NCI-H82 treated with DMSO at 0.1 percent for 48 hours (cell line): ENCODE measurements around the gene APLN.

Source experiments
- DNase-seq: peaks from one replicate; lab custom pipeline; 2025; ENCODE audit not compliant: unreplicated experiment; lab: John Stamatoyannopoulos, UW

Gene APLN, protein sequence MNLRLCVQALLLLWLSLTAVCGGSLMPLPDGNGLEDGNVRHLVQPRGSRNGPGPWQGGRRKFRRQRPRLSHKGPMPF

DNA sequence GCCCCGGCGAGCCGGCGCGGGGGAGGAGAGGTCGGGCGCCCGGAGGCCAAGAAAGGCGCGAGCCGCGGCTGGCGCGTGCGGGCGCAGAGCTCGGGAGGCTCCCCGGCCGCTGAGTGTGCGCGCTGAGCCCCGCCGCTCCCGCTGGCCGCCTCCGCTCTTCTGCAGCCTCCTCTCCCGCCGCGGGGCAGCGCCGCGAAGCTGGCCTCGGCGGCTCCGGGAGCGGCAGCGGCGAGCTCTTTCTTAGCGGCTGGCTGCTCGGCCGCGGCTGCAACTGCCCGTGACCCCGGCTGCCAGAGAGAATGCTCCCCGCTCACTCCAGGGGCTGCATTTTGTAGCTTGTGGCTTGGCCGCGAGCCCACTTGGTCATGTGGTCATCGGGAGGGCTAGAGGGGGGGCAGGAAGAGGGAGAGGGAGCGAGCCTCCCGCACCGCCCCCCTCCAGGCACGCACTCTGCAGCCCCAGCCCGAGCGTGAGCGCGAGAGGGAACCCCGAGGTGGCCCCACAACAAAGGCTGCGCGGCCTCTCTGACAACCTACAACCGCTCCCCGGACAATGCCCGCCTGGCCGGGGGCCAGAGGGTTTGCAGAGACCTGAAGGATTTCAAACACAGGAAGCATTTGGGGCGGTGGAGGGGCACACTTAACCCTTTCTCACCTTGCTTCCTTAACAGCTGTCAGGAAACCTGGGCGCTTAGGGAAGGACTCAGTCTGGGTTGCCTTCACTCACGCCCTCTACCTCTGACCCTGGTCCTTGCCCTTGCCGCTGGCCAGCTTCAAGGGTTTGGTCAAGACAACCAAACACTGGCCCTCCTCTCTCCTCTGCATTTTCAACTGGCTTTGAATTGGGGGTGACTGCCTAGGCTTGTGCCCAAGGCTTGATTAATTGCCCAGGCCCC is at the start of gene APLN:
Gene APLN (minus strand): TSS at position 305 of the 895 bp plus-strand sequence. CDS start 326 bp downstream, outside the sequence.
- DNase-seq, result no peak

DNA sequence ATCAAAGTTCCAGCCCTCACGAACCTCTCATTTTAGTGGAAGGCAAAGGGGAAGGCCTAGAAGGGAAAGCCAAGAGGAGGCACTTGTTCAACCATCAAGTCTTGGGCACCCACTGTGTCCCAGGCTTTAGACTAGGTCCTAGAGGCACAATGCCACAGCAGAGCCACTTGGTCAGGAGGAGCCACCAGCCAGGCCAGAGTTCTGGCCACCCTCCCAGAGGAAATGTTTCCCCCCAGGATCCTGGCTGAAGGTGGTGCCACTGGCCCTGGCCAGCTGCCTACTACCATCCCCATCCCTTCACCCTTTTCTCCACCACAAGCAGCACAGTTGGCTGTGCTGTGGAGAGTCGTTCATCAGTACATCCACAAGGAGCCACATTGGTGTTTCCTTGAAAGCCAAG is 49.7 kb upstream of the APLN start:
- DNase-seq, result no peak

DNA sequence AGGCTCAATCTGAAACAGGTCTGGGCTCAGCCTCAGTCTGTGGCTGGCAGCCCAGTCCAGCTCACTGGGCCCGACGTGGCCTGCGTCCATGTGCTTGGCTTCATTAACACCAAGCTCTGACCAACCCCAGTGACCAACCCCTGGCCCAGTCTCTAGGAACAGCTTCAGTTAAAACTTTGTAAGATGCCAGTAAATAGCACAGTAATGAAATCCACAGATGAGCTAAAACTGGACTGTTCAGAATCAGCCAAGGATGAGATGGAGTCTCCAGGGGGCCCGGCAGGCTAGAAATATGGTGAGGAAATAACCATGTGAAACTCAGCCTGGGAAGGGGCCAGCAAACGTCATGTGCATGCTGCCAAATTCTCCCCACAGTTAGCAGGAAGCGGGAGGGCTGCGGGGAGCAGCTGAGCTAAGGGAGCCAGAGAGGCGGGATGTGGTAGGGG is 46.9 kb upstream of the APLN start:
- no peak for DNase-seq

DNA sequence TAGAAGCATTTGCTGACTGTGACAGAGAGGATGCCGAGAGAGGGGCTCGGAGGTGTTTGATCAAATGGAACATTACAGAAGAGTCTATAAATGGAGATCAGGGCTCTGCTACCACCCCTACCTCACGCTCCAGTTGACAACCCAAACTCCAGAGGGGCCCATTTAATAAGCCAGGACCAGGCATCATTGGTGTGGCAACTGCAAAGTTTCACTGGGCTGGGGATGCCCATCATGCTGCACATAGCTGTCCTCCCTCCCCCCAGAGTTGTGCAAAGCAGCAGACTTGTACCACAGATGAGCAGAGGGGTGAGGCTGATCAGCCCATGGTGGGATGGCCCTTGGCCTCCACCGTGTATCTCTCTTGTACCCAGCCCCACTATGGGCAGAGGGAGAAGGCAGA is 45.8 kb upstream of the APLN start:
- no peak for DNase-seq

DNA sequence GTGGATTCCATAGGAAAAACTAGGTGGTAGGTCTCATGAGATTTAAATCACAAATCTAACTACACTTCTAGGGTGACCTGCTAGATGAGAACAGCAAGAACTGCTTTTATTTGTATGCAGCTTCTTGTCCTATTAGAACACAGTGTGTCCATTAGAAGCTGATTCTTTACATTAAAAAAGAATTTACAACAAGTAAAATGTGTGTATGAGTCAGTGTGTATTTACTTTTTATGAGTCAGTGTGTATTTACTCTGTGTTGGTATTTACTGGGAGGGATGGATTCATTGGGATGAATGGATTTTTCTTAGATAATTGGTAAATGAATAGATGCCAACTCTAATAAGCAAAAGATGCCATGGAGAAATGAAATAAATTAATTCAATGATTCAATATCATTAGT is 43.4 kb upstream of the APLN start:
- no peak for DNase-seq

DNA sequence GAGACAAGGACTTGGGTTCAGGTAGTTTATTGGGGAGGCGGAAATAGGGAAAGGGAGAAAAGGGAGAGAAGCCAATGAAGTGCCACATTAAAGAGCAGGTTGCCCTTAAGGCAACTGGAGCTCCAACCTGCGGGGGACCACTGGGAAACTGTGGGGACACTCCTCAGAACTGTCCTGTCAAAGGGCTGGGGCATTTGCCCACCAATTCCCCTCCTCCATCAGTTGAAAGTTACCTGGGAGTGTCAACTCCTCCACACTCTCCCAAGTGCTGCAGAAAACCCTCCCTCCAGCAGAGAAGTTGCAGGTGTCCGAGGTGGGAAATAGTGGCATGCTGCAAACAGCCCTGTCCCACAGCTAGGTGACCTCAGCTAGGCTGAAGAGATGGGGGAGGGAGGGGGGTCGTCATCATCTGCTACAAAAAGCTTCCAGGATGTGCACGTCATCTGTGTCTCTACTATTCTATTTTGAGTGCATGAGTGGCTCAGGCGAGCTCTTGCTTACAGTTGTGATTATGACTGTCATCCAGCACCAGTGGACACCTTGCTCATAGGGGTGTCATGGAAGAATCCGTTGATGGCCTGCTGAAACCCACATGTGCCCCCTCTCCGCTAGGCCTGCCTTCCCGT is 42.6 kb upstream of the APLN start:
- DNase-seq, result no peak

DNA sequence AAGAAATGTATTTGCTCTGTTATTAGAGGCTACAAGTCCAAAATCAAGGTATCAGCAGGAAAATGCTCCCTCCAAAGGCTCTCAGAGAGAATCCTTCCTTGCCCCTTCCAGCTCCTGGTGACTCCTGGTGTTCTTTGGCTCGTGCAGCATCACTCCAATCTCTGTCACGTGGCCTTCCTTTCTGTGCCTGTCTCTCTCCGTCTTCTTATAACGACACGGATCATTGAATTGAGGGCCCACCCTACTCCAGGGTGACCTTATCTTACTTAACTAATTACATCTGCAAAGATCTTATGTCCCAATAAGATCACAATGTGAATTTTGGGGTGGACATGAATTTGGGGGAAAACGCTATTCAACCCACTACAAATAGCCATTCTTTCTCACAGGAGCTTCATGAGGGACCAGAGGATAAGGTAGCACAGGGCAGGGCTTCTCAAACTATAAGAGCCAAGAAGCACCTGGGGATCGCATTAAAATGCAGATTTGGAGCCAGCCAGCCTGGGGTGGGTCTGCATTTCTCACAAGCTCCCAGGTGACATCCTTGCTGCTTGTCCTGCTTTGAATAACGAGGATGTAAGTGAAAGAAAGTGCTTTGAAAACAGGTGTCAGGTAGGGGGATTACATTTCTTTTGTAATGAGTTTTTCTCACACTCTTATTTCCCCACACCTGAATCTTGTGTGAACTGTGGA is 41.9 kb upstream of the APLN start:
- no peak for DNase-seq

DNA sequence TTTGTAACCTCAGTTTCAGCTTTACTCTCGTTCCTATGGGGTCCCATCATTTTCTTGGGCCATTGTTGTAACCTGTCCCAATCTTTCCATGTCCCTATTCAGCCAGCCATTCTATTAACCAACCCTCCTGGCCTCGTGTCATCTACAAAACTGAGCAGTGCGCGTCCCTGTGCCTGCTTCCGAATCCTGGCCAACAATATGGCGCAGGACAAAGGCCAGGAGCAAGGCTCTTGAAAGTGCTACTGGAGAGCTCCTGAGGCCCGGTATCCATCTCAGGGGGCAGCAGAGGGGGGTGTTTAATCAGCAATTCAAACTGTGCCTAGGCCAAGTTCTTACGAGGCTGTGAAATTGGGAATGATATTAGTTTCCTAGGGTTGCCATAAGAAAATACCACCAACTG is 41.2 kb upstream of the APLN start:
- DNase-seq, result no peak

DNA sequence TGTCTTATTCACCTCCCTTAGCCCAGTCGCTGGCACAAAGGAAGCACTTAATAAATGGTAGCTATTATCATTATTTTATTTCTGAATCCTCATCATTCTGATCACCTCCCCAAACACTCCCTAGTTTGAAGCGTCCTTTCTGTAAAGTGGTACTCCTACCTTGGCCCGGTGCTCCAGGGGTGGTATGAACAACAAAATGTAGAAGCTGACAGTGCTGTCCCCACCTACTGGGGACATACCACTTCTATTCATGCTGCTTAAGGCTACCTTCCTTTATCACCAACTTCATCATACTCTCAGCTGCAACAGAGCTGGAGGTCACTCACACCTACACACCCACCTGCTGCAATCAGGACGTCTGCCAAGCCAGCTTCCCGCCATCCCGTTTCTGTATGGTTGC is 40.8 kb upstream of the APLN start:
- DNase-seq, result no peak

DNA sequence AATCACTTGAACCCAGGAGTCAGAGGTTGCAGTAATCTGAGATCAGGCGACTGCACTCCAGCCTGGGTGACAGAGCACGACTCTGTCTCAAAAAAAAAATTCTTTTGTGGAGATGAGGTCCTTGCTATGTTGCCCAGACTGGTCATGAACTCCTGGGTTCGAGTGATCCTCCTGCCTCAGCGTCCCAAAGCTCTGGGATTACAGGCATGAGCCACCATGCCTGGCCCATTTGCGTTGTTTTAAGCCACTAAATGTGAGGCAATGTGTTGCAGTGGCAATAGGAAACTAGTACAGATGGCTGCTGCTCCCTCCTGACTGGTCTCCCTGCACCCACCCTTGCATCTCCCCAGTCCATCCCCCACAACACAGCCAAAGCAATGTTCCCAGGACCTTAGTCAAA is 40.0 kb upstream of the APLN start:
- DNase-seq, result no peak

DNA sequence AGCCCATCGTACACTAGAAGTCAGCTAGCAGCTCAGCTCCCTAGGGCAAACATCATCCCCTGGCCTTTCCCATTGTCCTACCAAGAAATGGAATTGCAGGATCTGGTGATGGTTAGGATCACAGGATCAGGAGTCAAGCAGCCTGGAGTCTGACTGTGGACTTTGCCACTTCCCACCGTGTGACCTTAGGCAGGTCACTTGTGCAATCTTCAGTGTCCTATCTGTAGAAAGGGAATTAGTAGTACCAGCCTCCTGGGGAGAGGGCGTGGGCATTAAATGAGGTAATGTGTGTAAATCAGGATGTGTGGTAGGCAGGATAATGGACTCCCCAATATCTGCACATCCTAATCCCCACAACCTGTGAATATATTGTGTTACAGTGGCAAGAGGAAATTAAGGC is 38.6 kb upstream of the APLN start:
- DNase-seq, result no peak

DNA sequence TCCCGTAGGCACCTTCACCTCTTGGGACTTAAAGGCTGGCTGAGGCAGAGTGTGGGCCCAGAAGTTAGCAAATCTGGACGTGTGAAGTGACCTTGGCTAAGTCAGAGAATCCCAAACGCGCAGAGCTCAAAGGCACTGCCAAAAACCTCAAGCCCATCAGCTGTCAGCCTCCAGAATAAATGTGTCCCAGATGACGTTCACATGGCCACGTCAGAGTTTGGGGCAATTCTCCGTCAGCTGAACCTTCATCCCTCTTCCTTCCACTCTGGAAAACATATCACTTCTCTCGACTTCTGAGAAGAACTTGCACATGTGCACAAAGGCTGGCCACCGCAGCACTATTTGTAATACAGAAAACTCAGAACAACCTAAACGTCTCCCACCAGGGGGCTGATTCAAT is 35.7 kb upstream of the APLN start:
- no peak for DNase-seq

DNA sequence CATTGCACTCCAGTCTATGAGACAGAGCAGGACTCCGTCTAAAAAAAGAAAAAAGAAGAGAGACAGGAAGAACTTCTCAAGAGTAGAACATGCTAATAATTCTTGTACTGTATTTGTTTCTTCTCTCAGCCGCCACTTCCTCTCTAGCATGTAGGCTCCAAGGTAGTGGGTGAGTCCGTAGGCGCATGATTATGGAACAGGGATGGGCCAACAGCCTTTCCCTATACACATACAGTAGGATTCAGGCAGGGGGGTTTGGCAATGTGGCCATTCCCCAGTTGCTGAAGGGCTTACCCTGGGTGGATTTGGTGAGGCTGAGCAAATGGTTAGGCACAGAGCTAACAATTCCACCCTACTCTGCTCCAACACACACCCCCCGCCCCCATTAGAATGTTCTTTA is 35.0 kb upstream of the APLN start:
- DNase-seq, result no peak

DNA sequence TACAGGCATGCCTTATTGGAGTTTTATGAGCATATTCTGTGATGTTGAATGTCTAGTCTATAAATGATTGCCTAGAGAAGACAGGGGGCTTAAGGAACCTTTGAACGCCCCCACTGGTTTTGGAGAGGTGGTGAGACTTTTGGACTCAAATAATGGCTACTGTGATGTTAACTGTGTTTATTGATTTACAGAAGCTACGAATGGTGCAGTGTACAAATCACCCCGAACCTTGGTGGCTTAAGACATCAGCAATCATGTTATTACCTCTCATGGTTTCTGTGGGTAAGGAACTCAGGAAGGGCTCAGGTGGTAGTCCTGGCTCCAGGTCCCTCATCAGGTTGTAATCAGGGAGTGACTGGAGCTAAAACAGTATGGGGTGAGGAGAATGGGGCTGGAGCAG is 33.3 kb upstream of the APLN start:
- DNase-seq, result no peak

DNA sequence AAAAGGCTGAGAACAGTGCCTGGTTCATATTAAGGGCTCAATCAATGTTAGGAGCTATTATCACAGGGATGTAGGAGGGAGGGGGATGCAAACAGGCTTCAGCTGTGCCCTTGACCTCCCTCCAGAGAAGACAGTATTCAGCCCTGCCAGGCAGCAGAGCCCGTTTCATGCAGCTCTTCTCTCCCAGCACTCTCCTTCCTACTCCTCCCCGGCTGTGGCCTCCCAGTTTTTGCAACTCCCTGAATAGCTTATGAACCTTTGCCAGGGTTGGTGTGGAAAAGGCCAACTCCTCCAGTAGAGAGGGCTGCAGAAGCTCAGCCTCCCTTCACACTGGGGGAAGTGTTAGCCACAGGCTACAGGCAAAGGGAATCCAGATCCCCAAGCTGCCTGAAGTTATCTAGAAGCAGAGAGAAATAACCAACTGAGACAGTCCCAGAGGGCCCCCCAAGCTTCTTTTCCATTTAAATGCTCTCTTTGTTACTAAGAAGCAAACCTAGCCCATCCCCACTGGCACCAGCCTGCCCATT is 31.7 kb upstream of the APLN start:
- no peak for DNase-seq

DNA sequence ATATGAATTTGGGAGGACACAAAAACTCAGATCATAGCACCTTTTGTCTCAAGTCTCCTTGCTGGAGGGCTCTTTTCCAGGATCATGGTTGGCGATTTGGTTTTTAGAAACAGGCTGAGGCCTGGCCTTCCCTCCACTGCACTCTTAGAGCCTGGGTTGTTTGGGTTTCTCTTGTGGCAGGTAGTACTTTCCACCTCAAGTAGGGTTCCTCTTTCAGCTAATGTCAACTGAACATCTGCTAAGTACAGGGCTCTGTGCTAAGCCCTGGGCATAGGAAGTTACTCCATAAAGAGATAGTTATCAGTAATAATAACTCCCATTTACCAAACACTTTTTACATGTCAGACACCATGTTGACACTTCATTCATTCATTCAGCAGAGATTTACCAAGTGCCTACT is 28.2 kb upstream of the APLN start:
- DNase-seq, result no peak

DNA sequence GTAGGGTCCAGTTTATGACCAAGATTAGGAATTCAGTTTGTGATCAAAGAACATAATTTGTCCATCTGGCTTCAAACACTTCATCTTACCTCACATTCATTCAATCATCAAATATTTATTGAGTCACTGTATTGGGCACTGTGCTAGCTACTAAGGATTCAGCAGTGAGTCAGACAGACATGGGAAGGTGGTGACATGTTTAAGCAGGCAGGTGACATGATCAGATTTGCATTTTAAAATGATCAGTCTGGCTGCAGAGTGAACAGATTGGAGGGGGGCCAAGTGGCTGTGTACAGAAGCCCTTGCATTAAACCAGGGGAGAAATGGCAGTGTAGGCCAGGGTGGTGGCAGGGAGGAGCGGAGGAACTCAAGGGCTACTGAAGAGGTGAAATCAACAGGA is 25.1 kb upstream of the APLN start:
- DNase-seq, result no peak

DNA sequence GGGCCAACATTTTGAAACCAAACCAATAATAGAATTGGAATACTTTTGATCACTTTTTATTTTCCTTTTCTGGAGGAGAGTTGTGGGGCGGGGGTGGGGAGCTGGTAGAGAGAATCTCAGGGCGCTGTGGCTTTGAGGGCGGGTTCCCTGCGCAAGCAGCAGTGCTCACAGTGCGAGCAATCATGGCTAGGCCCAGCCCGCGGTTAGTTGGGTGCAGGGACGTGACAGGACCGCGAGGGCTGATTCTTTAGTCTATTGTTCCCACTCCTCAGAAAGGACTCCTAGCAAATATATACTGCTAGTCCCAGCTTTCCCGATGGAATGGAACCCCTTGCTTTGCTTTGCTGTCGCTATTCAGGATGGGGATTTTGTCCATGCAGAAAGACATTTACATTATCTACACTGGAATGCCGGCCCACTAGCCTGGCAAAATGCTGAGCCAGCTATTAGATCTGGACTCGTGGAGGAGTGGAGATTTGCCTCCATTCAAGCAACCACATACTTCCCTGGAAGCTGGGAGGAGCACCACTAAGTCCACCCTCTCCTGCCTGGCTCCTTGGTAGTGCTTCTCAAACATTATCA is 23.9 kb upstream of the APLN start:
- DNase-seq, result no peak

DNA sequence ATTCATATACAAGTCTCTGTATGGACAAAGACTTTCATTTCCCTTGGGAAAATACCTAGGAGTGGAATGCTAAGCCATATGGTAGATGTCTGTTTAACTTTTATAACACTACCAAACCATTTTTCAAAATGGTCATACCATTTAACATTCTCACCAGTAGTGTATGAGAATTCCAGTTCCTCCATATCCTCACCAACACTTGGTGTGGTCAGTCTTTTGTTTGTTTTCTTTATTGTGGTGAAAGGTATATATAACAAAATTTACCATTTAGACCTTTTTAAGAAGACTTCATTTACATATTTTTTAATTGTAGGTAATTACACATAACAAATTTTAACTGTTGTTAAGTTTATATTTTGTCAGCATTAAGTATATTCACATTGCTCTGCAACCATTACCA is 12.7 kb upstream of the APLN start:
- DNase-seq, result no peak

DNA sequence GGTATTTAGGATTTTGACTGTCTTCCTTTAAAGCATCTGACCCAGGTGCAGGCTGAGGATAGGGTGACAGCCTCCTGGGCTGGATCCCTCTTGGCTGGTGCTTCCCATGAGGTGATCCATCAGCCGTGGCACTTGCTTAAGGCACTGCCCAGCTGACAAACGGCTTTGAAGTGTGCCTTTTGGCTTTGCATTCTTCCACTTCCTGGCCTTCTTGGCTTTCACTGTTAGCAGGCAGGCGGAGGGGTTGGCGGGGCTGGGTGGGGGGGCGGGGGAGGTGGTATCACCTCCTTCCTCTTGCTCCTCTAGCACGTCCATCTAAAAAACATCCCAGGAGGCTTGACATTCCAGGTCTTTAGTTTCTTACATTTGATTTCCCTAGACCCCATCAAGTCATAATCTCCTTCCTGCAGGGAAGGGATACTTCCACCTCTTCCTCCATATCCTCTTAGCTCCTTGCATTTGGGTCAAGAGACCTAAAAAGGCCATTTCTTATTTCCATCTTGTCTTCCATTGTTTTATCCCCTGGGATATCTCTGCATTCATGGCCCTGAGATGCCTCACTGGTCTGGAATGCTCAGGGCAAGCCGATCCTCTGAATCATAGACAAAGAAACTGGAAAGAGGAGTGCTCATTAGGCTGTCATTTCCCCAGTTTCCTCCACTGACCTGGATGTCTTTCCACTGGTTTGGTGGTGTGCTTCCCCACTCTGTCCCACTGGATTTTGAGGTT is 11.3 kb upstream of the APLN start:
- no peak for DNase-seq

DNA sequence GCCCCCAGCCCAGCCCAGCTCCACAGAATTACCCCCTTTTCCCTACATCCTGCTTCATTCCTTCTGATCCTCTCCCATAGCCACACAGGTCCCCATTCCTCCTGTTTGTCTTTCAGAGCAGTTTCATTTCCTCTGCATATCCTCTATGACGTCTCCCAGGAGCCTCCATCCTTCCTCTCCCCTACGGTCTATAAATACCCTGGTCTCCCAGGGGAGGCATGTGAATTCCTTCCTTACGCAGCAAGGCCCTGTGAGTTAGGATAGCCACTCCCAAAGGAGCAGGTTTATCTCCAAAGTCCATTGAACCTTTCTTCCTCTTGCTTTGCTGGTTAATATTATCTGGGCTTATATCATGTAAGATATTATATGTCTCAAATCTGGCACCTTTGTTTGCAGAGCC is 8.4 kb upstream of the APLN start:
- no peak for DNase-seq
